Stimulated activated naive CD8-positive, alpha-beta T cell treated with anti-CD3 and anti-CD28 coated beads, Interleukin-15, Interleukin-2, amounts not matched to agents 100 ng/mL and 50 ng/mL, for 24 hours (primary cell): Measurements from ENCODE around the gene COA8.
A peak's percentile ranks its signal among the peaks of the same experiment; 100 is the strongest.
"Not testable (repeated sequence)": the region's sequence is repeated elsewhere in the genome, so short reads cannot be mapped to it uniquely, and the experiment has no call there.

Experiments
- H3K27ac Mint-ChIP-seq: one replicate; pipeline ENCODE4 v1.8.0; 2021; ENCODE audit warnings: mild to moderate bottlenecking, mixed read lengths
- H3K27me3 Mint-ChIP-seq: one replicate; pipeline ENCODE4 v1.8.0; 2021; ENCODE audit warnings: mixed read lengths
- H3K36me3 Mint-ChIP-seq: one replicate; pipeline ENCODE4 v1.8.0; 2021; ENCODE audit warnings: low read depth, mixed read lengths
- H3K4me1 Mint-ChIP-seq: one replicate; pipeline ENCODE4 v1.8.0; 2021; ENCODE audit warnings: low read depth, mixed read lengths
- H3K4me3 Mint-ChIP-seq: one replicate; pipeline ENCODE4 v1.8.0; 2021; ENCODE audit warnings: mild to moderate bottlenecking, mixed read lengths
- H3K9me3 Mint-ChIP-seq: one replicate; pipeline ENCODE4 v1.8.0; 2021; ENCODE audit warnings: mixed read lengths

Gene COA8

GRCh38 chr14:103522649-103523574 lies 39.8 kb upstream of the COA8 start, which contains the start of gene CKB:
CKB (minus strand) TSS chr14:103522830; CDS start chr14:103522493, 337 bp downstream.
- Mint-ChIP-seq H3K27ac (no peak within 1 kb of the TSS), H3K27me3 (peaks cover 13% of the 10 kb centered on the region), H3K9me3 (no peaks in the 10 kb centered on the region), H3K4me3 (peak within 1 kb of the TSS; percentile 47), H3K4me1 (peaks cover 23% of the 10 kb centered on the region), H3K36me3 (no peaks in the 10 kb centered on the region)

- H3K4me3 Mint-ChIP-seq = peak overlapping the region; percentile 10
- H3K27ac Mint-ChIP-seq = no peak overlapping the region
- peaks cover 28% of the 10 kb centered on the region for H3K4me1 Mint-ChIP-seq
- H3K36me3 Mint-ChIP-seq = no peaks in the 10 kb centered on the region
- peaks cover 13% of the 10 kb centered on the region for H3K27me3 Mint-ChIP-seq
- H3K9me3 Mint-ChIP-seq = no peaks in the 10 kb centered on the region
Observed at GRCh38 chr14:103523575-103523954, 39.2 kb upstream of the COA8 start.

GRCh38 chr14:103524002-103524935 lies 38.5 kb upstream of the COA8 start:
- Mint-ChIP-seq H3K9me3 (no peaks in the 10 kb centered on the region), H3K27me3 (peaks cover 13% of the 10 kb centered on the region), H3K4me3 (no peak overlapping the region), H3K27ac (no peak overlapping the region), H3K36me3 (no peaks in the 10 kb centered on the region), H3K4me1 (peaks cover 27% of the 10 kb centered on the region)

GRCh38 chr14:103525430-103526246 lies 37.1 kb upstream of the COA8 start:
- not testable (repeated sequence) for H3K36me3 Mint-ChIP-seq, H3K9me3 Mint-ChIP-seq, H3K4me3 Mint-ChIP-seq, H3K27me3 Mint-ChIP-seq
- Mint-ChIP-seq H3K27ac (peak overlapping the region; percentile 12), H3K4me1 (peaks cover 36% of the 10 kb centered on the region)

- no peaks in the 10 kb centered on the region for H3K9me3 Mint-ChIP-seq
- H3K27me3 Mint-ChIP-seq = peaks cover 7% of the 10 kb centered on the region
- peaks cover 9% of the 10 kb centered on the region for H3K36me3 Mint-ChIP-seq
- no peak overlapping the region for H3K27ac Mint-ChIP-seq
- peaks cover 42% of the 10 kb centered on the region for H3K4me1 Mint-ChIP-seq
- no peak overlapping the region for H3K4me3 Mint-ChIP-seq
Observed at GRCh38 chr14:103526247-103526913, 36.4 kb upstream of the COA8 start.

GRCh38 chr14:103526914-103527248 lies 35.9 kb upstream of the COA8 start:
- Mint-ChIP-seq H3K27ac (peak overlapping the region; percentile 87), H3K36me3 (peaks cover 9% of the 10 kb centered on the region)

GRCh38 chr14:103527408-103528145 lies 35.2 kb upstream of the COA8 start:
- Mint-ChIP-seq H3K27me3 (peaks cover 7% of the 10 kb centered on the region), H3K9me3 (no peaks in the 10 kb centered on the region), H3K27ac (peak overlapping the region; percentile 87), H3K4me3 (peak overlapping the region; percentile 95), H3K36me3 (peaks cover 9% of the 10 kb centered on the region), H3K4me1 (peaks cover 45% of the 10 kb centered on the region)

More at GRCh38 chr14:103526914-103527248, 35.9 kb upstream of the COA8 start:
- no peaks in the 10 kb centered on the region for H3K9me3 Mint-ChIP-seq
- peak overlapping the region; percentile 79 for H3K4me3 Mint-ChIP-seq
- H3K4me1 Mint-ChIP-seq = peaks cover 45% of the 10 kb centered on the region
- H3K27me3 Mint-ChIP-seq = peaks cover 7% of the 10 kb centered on the region

GRCh38 chr14:103528146-103528586 lies 34.6 kb upstream of the COA8 start:
- peaks cover 9% of the 10 kb centered on the region for H3K36me3 Mint-ChIP-seq
- H3K27ac Mint-ChIP-seq = peak overlapping the region; percentile 94
- H3K4me1 Mint-ChIP-seq = peaks cover 45% of the 10 kb centered on the region
- H3K27me3 Mint-ChIP-seq = peaks cover 7% of the 10 kb centered on the region
- no peaks in the 10 kb centered on the region for H3K9me3 Mint-ChIP-seq
- peak overlapping the region; percentile 95 for H3K4me3 Mint-ChIP-seq

- Mint-ChIP-seq H3K27me3 (peaks cover 2% of the 10 kb centered on the region), H3K4me1 (peaks cover 45% of the 10 kb centered on the region), H3K4me3 (peak within 1 kb of the TSS; percentile 95), H3K9me3 (no peaks in the 10 kb centered on the region), H3K36me3 (peaks cover 9% of the 10 kb centered on the region), H3K27ac (peak within 1 kb of the TSS; percentile 96)
Observed at GRCh38 chr14:103528587-103529382, 34.0 kb upstream of the COA8 start, which contains the start of gene TRMT61A. TRMT61A (plus strand) TSS chr14:103529196; CDS start chr14:103529979, 783 bp downstream.

GRCh38 chr14:103529383-103530365 lies 33.1 kb upstream of the COA8 start:
- H3K27me3 Mint-ChIP-seq = no peaks in the 10 kb centered on the region
- H3K36me3 Mint-ChIP-seq = peaks cover 9% of the 10 kb centered on the region
- peak overlapping the region; percentile 95 for H3K4me3 Mint-ChIP-seq
- peak overlapping the region; percentile 96 for H3K27ac Mint-ChIP-seq
- peaks cover 45% of the 10 kb centered on the region for H3K4me1 Mint-ChIP-seq
- H3K9me3 Mint-ChIP-seq = no peaks in the 10 kb centered on the region

GRCh38 chr14:103530390-103530789 lies 32.4 kb upstream of the COA8 start:
- Mint-ChIP-seq H3K27ac (peak overlapping the region; percentile 70), H3K27me3 (no peaks in the 10 kb centered on the region), H3K4me3 (peak overlapping the region; percentile 95), H3K9me3 (no peaks in the 10 kb centered on the region), H3K4me1 (peaks cover 45% of the 10 kb centered on the region), H3K36me3 (peaks cover 9% of the 10 kb centered on the region)

- H3K4me3 Mint-ChIP-seq = peak overlapping the region; percentile 95
- no peak overlapping the region for H3K27ac Mint-ChIP-seq
- H3K9me3 Mint-ChIP-seq = no peaks in the 10 kb centered on the region
- no peaks in the 10 kb centered on the region for H3K27me3 Mint-ChIP-seq
- H3K36me3 Mint-ChIP-seq = peaks cover 9% of the 10 kb centered on the region
- H3K4me1 Mint-ChIP-seq = peaks cover 45% of the 10 kb centered on the region
Observed at GRCh38 chr14:103530831-103531230, 31.9 kb upstream of the COA8 start.
